ENCODE measurements around the gene RSRC1.
"Not testable (repeated sequence)": the region's sequence is repeated elsewhere in the genome, so short reads cannot be mapped to it uniquely, and the experiment has no call there.

The RSRC1 gene

GRCh38 chr3:158109804-158110657 is at the start of gene RSRC1:
TSS of gene RSRC1 (plus strand) at chr3:158110089. CDS start at chr3:158122105, 12,016 bp downstream.
- TF ChIP-seq, protein P1, sequence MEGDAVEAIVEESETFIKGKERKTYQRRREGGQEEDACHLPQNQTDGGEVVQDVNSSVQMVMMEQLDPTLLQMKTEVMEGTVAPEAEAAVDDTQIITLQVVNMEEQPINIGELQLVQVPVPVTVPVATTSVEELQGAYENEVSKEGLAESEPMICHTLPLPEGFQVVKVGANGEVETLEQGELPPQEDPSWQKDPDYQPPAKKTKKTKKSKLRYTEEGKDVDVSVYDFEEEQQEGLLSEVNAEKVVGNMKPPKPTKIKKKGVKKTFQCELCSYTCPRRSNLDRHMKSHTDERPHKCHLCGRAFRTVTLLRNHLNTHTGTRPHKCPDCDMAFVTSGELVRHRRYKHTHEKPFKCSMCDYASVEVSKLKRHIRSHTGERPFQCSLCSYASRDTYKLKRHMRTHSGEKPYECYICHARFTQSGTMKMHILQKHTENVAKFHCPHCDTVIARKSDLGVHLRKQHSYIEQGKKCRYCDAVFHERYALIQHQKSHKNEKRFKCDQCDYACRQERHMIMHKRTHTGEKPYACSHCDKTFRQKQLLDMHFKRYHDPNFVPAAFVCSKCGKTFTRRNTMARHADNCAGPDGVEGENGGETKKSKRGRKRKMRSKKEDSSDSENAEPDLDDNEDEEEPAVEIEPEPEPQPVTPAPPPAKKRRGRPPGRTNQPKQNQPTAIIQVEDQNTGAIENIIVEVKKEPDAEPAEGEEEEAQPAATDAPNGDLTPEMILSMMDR (IDR thresholded peaks at IDR 0.05; ENCODE audit: insufficient read depth, missing control alignments), result no peak
- DNase-seq (ENCODE audit: insufficient read length, low spot score) (no peak), FAIRE-seq (no peak)

DNA sequence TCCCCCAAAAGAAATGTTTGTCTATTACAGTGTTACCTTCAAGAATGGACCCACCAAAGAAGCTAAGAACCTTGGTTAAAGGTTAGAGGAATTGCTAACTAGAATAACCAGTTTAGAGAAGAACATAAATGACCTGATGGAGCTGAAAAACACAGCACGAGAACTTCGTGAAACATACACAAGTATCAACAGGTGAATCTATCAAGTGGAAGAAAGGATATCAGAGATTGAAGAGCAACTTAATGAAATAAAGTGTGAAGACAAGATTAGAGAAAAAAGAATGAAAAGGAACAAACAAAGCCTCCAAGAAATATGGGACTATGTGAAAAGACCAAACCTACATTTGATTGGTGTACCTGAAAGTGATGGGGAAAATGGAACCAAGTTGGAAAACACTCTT is 44.3 kb upstream of the RSRC1 start:
- not testable (repeated sequence) for DNase-seq (ENCODE audit: insufficient read length, low spot score); FAIRE-seq

- DNase-seq (ENCODE audit: insufficient read length, low spot score) (no peak), FAIRE-seq (no peak)
- TF ChIP-seq, protein P1 (IDR thresholded peaks at IDR 0.05; ENCODE audit: insufficient read depth, missing control alignments), result no peak
Measured at GRCh38 chr3:158072790-158073189, 37.1 kb upstream of the RSRC1 start.

DNA sequence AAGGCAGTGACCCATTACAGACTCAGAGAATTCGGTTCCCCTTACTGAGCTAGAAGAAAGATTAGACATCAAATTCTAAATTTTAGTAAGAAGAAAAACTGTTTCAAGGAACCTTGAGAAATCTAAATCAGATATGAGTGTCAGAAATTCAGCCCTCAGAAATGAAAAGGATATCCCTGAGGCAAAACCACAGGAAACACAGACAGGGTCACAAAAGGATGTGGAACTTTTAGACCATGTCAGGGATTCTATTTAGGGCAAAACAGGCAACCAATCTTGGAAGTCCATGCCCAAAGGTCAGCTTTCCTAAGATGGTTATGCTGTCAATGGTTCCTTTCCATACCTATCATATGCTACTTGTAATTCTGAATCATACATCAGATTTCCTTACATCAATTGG is 35.3 kb upstream of the RSRC1 start:
- FAIRE-seq (no peak), DNase-seq (ENCODE audit: insufficient read length, low spot score) (no peak)
- TF ChIP-seq, protein P1 (IDR thresholded peaks at IDR 0.05; ENCODE audit: insufficient read depth, missing control alignments), result no peak

- FAIRE-seq, result no peak
- no peak for DNase-seq (ENCODE audit: insufficient read length, low spot score)
- TF ChIP-seq, protein P1 (IDR thresholded peaks at IDR 0.05; ENCODE audit: insufficient read depth, missing control alignments), result no peak
Measured at GRCh38 chr3:158079599-158079998, 30.3 kb upstream of the RSRC1 start.

DNA sequence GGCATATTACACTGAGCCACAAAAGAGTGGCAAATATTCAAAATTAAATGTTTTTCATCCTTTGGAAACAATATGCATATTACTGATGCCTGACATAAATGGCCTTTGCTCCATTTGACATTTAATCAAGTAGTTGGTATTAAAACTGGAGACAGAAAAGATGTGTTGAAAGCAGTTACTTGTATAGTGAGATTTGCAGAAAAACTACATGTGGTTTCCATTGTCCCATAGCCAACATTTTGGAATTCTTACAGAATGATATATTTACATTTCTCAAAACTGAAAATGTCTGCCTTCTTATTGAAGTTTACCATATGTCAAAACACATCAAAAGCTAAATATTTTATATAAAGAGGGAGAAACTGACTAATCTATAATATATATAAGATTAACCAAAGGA is 25.2 kb upstream of the RSRC1 start:
- FAIRE-seq (no peak), DNase-seq (ENCODE audit: insufficient read length, low spot score) (no peak)
- TF ChIP-seq, protein P1 (IDR thresholded peaks at IDR 0.05; ENCODE audit: insufficient read depth, missing control alignments), result no peak

DNA sequence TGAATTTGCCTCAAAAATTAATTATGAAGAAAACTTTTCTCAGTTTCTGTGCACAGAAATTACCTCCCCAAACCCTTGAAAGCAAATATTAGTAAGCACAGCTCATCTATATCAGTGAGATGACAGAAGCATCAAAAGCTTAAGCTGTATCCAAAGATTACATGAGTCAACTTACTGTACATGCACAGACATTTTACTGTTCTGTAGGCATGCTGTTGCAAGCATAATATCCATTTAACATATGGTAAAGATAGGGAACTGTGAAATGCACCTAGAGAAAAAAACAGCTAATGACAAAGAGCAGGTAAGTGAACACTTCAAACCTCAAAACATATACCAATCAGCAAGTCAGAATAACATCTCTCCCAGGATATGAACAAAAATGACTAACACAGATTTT is 24.5 kb upstream of the RSRC1 start:
- FAIRE-seq (no peak), DNase-seq (ENCODE audit: insufficient read length, low spot score) (no peak)
- TF ChIP-seq, protein P1 (IDR thresholded peaks at IDR 0.05; ENCODE audit: insufficient read depth, missing control alignments), result no peak
